GM12878 (cell line): ENCODE data around the gene SLC50A1. TPM values are rescaled to one million over a fixed set of nuclear protein-coding genes. Genes with fewer than 3 reads are reported as not detected.

ENCODE experiments used
- ATAC-seq: fragments of 200-7000 bp; cut with Tn5 transposase; 3 replicates; pipeline ENCODE4 v1.9.1; 2020; ENCODE audit warnings: mild to moderate bottlenecking, moderate library complexity
- BruUV-seq: library from RNA; stranded (reverse); fragments of 400-500 nt; replicated peaks from 2 replicates; lab custom pipeline; 2021; lab: Mats Ljungman, UMichigan
- CTCF ChIA-PET: fragments of 300-600 bp; sonication (Branson Sonifier 250); formaldehyde crosslinking; extraction: SDS; loops from one replicate; lab custom pipeline; 2021; ENCODE audit warnings: inconsistent platforms; lab: Yijun Ruan, JAX
- POLR2A ChIA-PET: fragments of 350-600 bp; formaldehyde crosslinking; extraction: SDS; loops from one replicate; lab custom pipeline; 2021; ENCODE audit warnings: inconsistent platforms; lab: Charles Lee
- RAD21 ChIA-PET: fragments of 300-600 bp; sonication (Branson Sonifier 250); formaldehyde crosslinking; loops from one replicate; lab custom pipeline; 2023; ENCODE audit warnings: antibody characterized with exemption; ENCODE audit not compliant: unreplicated experiment; lab: Charles Lee
- SMC1A ChIA-PET: fragments of 300-600 bp; sonication (Branson Sonifier 250); formaldehyde crosslinking; loops from one replicate; lab custom pipeline; 2023; ENCODE audit not compliant: unreplicated experiment, uncharacterized antibody; lab: Charles Lee
- DNase-seq: peaks from one replicate; pipeline ENCODE4 v3.0.0-alpha.2; 2011; ENCODE audit warnings: low read depth, low spot score
- FAIRE-seq: peaks from 3 replicates; lab custom pipeline; 2011; peaks lifted over from hg19 to GRCh38; lab: Jason Lieb, UNC
- H2AFZ ChIP-seq: 2 replicates; pipeline ENCODE4 v1.6.0; 2011; ENCODE audit warnings: low read depth, low read length, control low read depth; ENCODE audit not compliant: control insufficient read depth
- H3K27ac ChIP-seq: 2 replicates; pipeline ENCODE4 v1.5.1; 2011; ENCODE audit warnings: control low read depth; ENCODE audit not compliant: control insufficient read depth, insufficient read depth
- H3K27me3 ChIP-seq, 2 experiments: replicated peaks in 1 of 2; 2 replicates each; pipeline versions ENCODE4 v1.6.0 to v1.6.1; 2011; ENCODE audit warnings: low read length in 1 of 2; ENCODE audit not compliant: control insufficient read depth in 2 of 2, insufficient read depth in 2 of 2
- H3K36me3 ChIP-seq, 2 experiments: 2 replicates each; pipeline ENCODE4 v1.5.1; 2011; ENCODE audit warnings: low read length in 1 of 2; ENCODE audit not compliant: control insufficient read depth in 2 of 2, insufficient read depth in 2 of 2
- H3K4me1 ChIP-seq: 2 replicates; pipeline ENCODE4 v1.6.1; 2011; ENCODE audit warnings: mild to moderate bottlenecking, low read length, moderate library complexity, mixed read lengths; ENCODE audit not compliant: control insufficient read depth, insufficient read depth
- H3K4me2 ChIP-seq: 2 replicates; pipeline ENCODE4 v1.6.0; 2011; ENCODE audit warnings: control low read depth; ENCODE audit not compliant: control insufficient read depth, insufficient read depth
- H3K4me3 ChIP-seq: fragments of 200-600 bp; sonication (generic); 2 replicates; pipeline ENCODE4 v1.5.1; 2016
- H3K79me2 ChIP-seq: 2 replicates; pipeline ENCODE4 v1.6.0; 2011; ENCODE audit warnings: low read length; ENCODE audit not compliant: control insufficient read depth, insufficient read depth
- H3K9ac ChIP-seq: 2 replicates; pipeline ENCODE4 v1.8.0; 2011; ENCODE audit warnings: low read length, control low read depth, mixed read lengths; ENCODE audit not compliant: control insufficient read depth, insufficient read depth
- H3K9me3 ChIP-seq: replicated peaks from 3 replicates; pipeline ENCODE4 v1.5.1; 2011; ENCODE audit warnings: mild to moderate bottlenecking, low read length; ENCODE audit not compliant: control insufficient read depth, insufficient read depth
- H4K20me1 ChIP-seq: 2 replicates; pipeline ENCODE4 v1.6.0; 2011; ENCODE audit not compliant: control insufficient read depth, insufficient read depth
- HCFC1 ChIP-seq: fragments of 150-350 bp; IDR thresholded peaks from 2 replicates; pipeline ENCODE4 v1.6.1; 2014; ENCODE audit warnings: low read length
- POLR2AphosphoS5 ChIP-seq: IDR thresholded peaks from 2 replicates; pipeline ENCODE4 v1.6.1; 2011; ENCODE audit warnings: mild to moderate bottlenecking, low read length, inconsistent platforms
- RUNX3 ChIP-seq: IDR thresholded peaks from 2 replicates; pipeline ENCODE4 v1.6.1; 2012; ENCODE audit warnings: low read length, inconsistent platforms
- ZNF207 ChIP-seq: fragments of 450-650 bp; IDR thresholded peaks from 2 replicates; pipeline ENCODE4 v1.6.1; 2014; ENCODE audit warnings: antibody characterized with exemption, mild to moderate bottlenecking, borderline replicate concordance
- WGBS: methylation state at CpG from one replicate; pipeline ENCODE4 v1.1.6; 2016; ENCODE audit warnings: low lambda C conversion rate; ENCODE audit not compliant: insufficient replicate concordance, insufficient coverage; ENCODE audit errors: missing lambda C conversion rate; 5-methylcytosine and 5-hydroxymethylcytosine counted together
- in situ Hi-C: fragments of 300-500 bp; cut with MboI; formaldehyde crosslinking; loops from 9 replicates; pipeline ENCODE4 v1.14.3; 2018; ENCODE audit warnings: mixed read lengths
- intact Hi-C: fragments of 100-400 bp; cut with micrococcal nuclease; formaldehyde crosslinking; loops from one replicate; pipeline ENCODE4 v1.14.2; 2022; ENCODE audit not compliant: unreplicated experiment
- polyA plus RNA-seq, 11 experiments: library from polyadenylated mRNA; depleted of rRNA in 4 of 11; unstranded in 6 of 11; stranded (reverse) in 5 of 11; fragments of >200 nt; fragmentation: Nextera tagmentation in 4 of 11; fragmentation: Illumina TruSeq in 1 of 11; extraction: Ambion mirVana in 4 of 11; extraction: Trizol in 1 of 11; gene quantifications; 1 replicate in 1 of 11; 2 replicates in 10 of 11; pipeline versions ENCODE4 v1.2.1 to v1.2.3, GENCODE V29; 2011 to 2016; ENCODE audit warnings: inconsistent platforms in 2 of 11, missing spikeins in 2 of 11, low read depth in 1 of 11
- total RNA-seq, 4 experiments: library from RNA; depleted of rRNA in 3 of 4; stranded (reverse); fragments of >200 nt in 3 of 4; fragmentation: Illumina TruSeq in 1 of 4; extraction: Trizol in 1 of 4; gene quantifications; 2 replicates each; pipeline versions ENCODE4 v1.2.1 to v1.2.3, GENCODE V29; 2013 to 2021
- TF ChIP-seq, protein P1 (sequence below): fragments of 150-350 bp; IDR thresholded peaks from 2 replicates; pipeline ENCODE4 v1.6.1; 2016; ENCODE audit warnings: low read depth, low read length

Gene SLC50A1
- total and polyA plus RNA-seq, 10 of the 15 experiments (the other 5 are each of a cell fraction or from before 2014, with no cell fraction given) = 32.5 to 85.6 (median 54.0) TPM

GRCh38 chr1:155120253-155120652 is 15.4 kb upstream of the SLC50A1 start (continued):
- TF ChIP-seq, protein P1, sequence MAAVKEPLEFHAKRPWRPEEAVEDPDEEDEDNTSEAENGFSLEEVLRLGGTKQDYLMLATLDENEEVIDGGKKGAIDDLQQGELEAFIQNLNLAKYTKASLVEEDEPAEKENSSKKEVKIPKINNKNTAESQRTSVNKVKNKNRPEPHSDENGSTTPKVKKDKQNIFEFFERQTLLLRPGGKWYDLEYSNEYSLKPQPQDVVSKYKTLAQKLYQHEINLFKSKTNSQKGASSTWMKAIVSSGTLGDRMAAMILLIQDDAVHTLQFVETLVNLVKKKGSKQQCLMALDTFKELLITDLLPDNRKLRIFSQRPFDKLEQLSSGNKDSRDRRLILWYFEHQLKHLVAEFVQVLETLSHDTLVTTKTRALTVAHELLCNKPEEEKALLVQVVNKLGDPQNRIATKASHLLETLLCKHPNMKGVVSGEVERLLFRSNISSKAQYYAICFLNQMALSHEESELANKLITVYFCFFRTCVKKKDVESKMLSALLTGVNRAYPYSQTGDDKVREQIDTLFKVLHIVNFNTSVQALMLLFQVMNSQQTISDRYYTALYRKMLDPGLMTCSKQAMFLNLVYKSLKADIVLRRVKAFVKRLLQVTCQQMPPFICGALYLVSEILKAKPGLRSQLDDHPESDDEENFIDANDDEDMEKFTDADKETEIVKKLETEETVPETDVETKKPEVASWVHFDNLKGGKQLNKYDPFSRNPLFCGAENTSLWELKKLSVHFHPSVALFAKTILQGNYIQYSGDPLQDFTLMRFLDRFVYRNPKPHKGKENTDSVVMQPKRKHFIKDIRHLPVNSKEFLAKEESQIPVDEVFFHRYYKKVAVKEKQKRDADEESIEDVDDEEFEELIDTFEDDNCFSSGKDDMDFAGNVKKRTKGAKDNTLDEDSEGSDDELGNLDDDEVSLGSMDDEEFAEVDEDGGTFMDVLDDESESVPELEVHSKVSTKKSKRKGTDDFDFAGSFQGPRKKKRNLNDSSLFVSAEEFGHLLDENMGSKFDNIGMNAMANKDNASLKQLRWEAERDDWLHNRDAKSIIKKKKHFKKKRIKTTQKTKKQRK = no peak
- no peak for TF ChIP-seq POLR2AphosphoS5
- no peak for TF ChIP-seq HCFC1
- TF ChIP-seq ZNF207 = no peak

GRCh38 chr1:155121249-155121648 is 14.4 kb upstream of the SLC50A1 start:
- POLR2A ChIA-PET = no interaction called here
- SMC1A ChIA-PET = interaction anchor here (0.6 to 0.9 kb wide), 3 partner anchors 28 to 419 kb away, joined by 3 to 4 read pairs (median 3); no protein-coding TSS in a partner anchor
- ATAC-seq = no peak
- CTCF ChIA-PET = interaction anchor here (1.0 to 2.1 kb wide), 4 partner anchors 9 to 52 kb away, joined by 4 to 5 read pairs (median 4); partner anchors contain the start of gene KRTCAP2
- TF ChIP-seq RUNX3 = no peak
- no peak overlapping the region for H3K9ac ChIP-seq
- no peak overlapping the region for H3K4me2 ChIP-seq
- intact Hi-C loops = no loop called here
- H3K36me3 ChIP-seq = no peaks in the 10 kb centered on the region
- in situ Hi-C loops = no loop called here
- H2AFZ ChIP-seq = no peak overlapping the region
- H4K20me1 ChIP-seq = no peaks in the 10 kb centered on the region
- WGBS = 77% methylated on average over 2 of the region's 2 CpGs
- no peak overlapping the region for H3K4me3 ChIP-seq
- peaks cover under 1 to 2% of the 10 kb centered on the region in 2 experiments; a peak in 2 of 4 replicates for H3K27me3 ChIP-seq
- no peak overlapping the region for H3K27ac ChIP-seq
- H3K4me1 ChIP-seq = peaks cover 5% of the 10 kb centered on the region; the same call in 1 of the 2 replicates
- RAD21 ChIA-PET = no interaction called here
- no peaks in the 10 kb centered on the region for H3K9me3 ChIP-seq
- no TSS peak for BruUV-seq
- no peaks in the 10 kb centered on the region for H3K79me2 ChIP-seq
- DNase-seq = no peak
- no peak for FAIRE-seq
